NCI-H2227 treated with DMSO at 0.1 percent for 48 hours (cell line): ENCODE data around the gene DISP1.

Source experiments
- DNase-seq: peaks from one replicate; lab custom pipeline; 2025; lab: John Stamatoyannopoulos, UW

Gene DISP1, protein sequence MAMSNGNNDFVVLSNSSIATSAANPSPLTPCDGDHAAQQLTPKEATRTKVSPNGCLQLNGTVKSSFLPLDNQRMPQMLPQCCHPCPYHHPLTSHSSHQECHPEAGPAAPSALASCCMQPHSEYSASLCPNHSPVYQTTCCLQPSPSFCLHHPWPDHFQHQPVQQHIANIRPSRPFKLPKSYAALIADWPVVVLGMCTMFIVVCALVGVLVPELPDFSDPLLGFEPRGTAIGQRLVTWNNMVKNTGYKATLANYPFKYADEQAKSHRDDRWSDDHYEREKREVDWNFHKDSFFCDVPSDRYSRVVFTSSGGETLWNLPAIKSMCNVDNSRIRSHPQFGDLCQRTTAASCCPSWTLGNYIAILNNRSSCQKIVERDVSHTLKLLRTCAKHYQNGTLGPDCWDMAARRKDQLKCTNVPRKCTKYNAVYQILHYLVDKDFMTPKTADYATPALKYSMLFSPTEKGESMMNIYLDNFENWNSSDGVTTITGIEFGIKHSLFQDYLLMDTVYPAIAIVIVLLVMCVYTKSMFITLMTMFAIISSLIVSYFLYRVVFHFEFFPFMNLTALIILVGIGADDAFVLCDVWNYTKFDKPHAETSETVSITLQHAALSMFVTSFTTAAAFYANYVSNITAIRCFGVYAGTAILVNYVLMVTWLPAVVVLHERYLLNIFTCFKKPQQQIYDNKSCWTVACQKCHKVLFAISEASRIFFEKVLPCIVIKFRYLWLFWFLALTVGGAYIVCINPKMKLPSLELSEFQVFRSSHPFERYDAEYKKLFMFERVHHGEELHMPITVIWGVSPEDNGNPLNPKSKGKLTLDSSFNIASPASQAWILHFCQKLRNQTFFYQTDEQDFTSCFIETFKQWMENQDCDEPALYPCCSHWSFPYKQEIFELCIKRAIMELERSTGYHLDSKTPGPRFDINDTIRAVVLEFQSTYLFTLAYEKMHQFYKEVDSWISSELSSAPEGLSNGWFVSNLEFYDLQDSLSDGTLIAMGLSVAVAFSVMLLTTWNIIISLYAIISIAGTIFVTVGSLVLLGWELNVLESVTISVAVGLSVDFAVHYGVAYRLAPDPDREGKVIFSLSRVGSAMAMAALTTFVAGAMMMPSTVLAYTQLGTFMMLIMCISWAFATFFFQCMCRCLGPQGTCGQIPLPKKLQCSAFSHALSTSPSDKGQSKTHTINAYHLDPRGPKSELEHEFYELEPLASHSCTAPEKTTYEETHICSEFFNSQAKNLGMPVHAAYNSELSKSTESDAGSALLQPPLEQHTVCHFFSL (N-terminal part only)

DNA sequence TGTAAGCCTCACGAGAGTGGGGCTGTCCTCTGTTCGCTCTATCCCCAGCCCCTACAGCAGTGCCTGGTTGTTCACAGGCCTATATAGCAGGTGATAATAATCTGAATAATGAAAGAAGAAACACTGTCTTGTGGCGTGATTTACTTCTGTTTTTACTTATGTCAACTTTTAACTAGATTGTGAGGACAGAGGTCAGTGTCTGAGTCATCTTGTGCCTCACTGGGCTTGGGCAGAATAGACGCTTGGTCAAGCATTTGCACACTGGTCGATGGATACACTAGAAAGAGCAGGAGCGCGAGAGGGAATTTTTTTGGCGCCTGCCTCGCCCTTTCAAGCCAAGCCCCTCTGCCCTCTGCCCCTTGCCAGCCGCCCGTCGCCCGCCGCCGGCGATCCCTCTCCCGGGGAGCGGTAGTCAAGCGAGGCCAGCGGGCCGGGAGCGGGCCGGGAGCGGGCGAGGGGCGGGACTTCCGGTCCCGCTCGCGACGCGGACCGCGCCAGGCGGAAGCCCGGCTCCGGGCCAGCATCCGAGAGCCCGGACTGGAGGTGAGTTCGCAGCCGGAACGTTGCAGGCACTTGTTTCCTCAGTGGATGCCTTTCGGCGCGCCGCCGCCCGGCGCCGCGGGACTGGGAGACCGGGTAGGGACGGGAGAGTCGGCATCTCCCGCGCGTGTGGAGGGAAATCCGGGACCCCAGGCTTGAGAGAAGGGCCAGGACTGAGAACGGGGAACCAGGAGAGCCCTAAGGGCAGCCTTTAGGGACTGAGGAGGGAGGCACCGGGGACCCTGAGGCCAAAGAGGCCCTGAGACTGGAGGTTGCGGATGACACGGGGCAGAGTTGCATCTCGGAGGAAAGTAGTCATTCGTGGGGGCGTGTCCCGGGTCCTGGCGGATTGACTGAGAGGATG, at the start of gene DISP1:
Gene DISP1, plus strand, starts transcription at position 504 of the 904 bp plus-strand sequence. CDS start 127,785 bp downstream, outside the sequence.
- DNase-seq: peak; percentile 81

DNA sequence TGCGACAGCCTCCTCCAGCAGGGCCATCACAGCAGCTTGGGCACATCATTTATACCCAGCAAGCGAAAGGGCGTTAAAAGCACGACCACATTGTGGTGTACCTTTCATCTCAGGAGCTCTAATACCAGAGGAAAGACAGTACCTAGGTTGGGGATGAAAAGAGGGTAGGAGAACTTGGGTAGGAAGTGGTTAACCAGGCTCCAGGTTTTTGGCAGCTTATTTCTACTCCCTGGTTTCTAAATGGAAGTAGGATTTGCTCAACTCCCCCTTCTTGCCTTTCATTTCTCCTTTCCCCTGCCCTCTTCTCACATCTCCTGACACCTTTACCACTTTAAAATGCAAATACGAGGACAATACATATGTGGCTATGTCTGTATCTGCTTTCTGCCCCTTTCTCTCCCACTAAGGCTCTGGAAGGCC, 47.7 kb upstream of the DISP1 start:
- DNase-seq: no peak

DNA sequence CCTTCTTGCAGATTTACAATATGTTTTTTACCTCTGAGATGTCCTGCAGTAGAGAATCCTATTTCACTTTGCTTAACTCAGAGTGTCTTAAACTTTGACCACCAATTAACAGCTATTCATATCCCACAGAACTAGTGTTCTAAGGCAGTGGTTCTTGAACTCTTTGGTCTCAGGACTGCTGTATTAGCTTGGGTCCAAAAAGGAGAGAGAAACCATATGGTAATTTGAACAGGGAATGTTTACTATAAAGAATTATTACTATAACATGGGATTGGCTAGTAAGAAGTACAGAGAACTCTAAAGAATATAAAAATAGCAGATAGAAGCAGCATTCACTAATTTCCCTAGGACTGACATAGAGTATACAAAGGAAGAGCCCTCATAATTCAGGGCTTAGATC, 46.2 kb upstream of the DISP1 start:
- no peak for DNase-seq

DNA sequence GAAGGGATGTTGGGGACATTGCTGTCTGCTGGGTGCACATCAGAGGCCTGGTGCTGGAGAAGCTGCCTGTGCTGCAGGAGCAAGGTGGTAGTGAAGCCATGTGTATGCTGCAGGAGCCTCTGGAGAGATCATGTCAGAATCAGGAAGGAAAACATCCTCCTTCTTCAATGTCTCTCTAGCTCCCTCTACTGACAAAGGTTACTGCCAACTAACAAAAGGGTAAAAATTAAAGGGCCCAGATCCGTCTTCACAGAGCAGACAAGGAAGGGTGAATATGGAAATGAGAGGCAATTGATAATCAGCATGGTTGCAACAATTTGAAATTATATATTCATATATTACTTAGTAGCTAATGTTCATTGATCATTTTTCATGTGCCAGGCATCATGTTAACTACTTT, 45.7 kb upstream of the DISP1 start:
- DNase-seq: no peak

DNA sequence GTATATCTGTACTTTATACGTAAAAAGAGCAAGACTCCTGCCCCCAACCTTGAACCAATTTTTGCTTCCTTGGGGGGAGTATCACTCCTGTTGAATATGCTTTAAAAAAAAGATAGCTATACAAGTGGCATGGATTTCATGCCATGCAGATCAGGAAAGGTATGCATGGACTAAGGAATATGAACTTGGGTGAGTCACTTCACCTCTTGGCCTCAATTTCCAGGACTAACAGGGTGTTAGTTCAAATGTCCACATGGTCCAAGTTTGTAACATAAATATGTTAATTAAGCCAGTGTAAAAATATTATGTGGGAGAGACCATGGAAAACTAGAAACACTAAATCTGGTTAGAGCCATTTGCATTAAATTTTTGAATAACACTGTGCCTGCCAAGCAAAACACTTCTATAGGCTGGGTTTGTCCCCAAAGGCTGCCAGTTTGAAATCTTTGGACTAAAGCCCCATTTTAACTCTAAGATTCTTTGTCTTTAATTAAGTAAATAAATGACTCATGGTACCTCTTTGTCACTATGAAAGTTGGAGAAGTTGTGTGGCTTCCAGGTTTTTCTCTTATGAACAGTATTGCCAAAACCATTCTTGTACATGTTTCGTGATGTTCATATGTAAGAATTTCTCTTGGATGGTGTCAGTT, 44.7 kb upstream of the DISP1 start:
- no peak for DNase-seq

DNA sequence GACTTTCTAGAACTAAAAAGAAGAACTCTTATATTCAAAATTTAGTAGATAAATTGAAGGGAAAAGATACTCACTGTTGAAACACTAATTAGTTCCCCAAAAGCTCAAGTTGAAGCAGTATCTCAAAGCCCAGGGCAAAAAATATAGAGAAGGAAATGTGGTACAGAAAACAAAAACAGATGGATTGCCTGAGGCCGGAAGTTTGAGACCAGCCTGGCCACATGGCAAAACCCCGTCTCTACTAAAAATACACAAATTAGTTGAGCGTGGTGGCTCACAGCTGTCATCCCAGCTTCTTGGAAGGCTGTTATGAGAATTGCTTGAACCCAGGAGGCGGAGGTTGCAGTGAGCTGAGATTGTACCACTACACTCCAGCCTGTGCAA, 41.9 kb upstream of the DISP1 start:
- DNase-seq: no peak

DNA sequence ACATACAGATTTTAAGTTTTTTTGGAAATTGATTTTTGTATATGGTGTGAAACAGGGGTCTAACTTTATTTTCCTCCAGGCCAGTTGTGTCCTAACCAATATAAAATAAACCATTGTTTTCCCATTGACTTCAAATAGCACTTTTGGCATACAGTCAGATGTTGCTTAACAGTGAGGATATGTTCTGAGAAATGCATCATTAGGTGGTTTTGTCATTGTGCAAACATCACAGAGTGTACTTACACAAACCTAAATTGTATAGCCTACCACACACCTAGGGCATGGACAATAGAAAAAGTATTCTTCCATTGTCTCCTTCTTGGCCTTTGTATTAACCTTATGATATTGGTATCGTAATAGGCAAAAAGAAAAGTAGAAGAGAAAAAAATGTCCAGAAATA, 37.4 kb upstream of the DISP1 start:
- no peak for DNase-seq

DNA sequence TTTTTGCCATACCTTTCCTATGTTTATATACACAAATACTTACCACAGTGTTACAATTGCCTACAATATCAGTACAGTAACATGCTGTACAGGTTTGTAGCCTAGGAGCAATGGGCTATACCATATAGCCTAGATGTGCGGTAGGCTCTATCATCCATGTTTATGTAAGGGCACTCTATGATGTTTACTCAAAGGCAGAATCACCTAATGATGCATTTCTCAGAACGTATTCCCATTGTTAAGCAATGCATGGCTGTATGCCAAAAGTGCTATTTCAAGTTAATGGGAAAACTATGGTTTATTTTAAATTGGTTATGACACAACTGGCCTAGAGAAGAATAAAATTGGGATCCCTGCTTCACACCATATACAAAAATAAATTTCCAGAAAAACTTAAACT, 36.9 kb upstream of the DISP1 start:
- peak; percentile 28 for DNase-seq

DNA sequence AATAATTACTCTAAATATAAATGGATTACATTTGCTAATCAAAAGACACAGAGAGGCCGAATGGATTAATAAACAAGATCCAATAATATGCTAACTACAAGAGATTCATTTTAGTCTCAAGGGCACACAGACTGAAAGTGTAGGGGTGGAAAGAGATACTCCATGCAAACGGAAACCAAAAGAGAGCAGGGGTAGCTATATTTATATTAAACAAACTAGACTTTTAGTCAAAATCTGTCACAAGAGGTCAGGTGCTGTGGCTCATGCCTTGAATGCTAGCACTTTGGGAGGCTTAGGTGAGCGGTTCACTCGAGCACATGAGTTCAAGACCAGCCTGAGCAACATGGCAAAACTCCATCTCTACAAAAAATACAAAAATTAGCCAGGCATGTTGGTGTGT, 33.6 kb upstream of the DISP1 start:
- DNase-seq: no peak

DNA sequence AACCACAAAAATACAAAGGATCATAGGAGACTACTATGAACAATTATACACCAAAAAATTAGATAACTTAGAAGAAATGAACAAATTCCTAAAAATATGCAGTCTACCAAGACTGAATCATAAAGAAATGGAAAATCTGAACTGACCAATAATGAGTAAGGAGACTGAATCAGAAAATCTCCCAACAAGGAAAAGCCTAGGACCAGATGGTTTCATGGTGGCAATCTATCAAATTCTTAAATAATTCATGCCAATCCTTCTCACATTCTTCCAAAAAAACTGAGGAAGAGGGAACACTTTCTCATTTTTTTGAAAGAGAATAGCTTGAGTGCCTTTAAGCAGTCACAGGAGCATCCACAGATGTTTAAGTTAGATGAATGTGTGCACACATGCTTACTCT, 31.8 kb upstream of the DISP1 start:
- DNase-seq: no peak

DNA sequence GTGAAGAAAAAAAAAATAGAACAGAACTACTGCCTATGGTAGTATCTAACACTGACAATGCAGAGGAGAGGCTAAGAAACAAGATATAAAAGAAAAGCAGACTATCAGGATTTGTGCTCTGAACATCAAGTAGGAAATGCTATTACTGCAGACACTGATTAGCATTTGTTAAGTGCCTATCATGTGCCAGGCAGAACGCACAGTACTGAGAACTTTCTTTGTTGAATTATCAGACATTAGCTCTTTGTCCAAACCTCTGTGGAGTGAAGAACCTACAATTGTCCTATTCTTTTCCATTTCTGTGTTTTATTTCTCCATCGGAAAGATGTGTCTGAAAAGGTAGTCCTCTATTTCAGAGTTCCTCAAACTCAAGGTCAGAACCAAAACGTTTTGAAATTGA, 30.5 kb upstream of the DISP1 start:
- no peak for DNase-seq

DNA sequence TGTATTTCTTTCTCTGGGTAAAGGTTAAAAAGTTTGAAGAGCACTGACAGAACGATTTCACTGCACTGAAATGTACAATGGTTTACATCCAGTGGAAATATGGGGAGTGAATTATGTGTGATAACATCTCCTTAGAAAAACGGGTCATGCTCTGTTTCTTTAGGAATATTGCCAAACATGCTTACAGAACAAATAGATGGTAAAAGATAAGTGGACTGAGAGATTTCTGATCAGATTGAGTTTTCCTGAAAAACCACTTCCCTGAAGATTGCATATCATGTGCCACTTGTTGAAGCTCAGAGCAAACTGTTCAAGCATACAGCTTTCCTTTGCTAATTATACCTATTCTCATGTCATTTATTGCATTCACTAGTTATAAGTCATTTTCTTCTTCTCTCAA, 29.9 kb upstream of the DISP1 start:
- no peak for DNase-seq

DNA sequence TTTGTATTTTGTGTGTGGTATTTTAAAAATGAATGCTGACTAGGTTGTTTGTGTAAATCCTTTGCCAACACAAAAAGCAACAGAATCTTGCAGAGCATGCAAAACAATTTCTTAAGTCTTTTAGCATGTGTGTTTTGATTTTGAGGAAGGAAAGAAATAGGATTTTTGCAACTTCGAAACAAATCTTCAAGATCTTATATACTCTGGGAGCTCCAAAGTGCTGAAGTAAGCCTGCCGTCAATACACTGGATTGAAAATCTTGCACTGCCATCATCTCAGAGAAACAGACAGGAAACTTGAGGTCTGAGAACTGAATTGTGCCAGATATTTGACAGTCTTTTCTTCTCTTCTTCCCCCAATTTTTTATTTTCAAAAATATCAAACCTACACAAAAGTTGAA, 29.3 kb upstream of the DISP1 start:
- no peak for DNase-seq

DNA sequence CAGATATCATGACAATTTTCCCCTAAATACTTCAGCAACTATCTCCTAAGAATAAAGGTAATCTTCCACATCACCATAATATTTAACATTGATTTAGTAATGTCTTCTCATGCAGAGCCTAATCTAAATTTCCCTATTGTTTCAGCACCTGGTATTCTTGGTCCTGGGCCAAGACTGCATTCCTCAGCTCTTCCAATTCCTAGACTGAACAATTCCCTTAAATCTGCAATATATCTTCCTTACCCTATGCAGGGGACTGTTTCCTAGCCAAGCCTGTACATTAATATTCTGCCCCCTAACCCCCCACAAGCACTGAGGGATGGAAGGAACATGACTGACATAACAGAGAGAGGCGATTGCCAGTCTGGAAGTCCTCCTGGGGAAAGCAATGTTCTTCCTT, 28.7 kb upstream of the DISP1 start:
- no peak for DNase-seq

DNA sequence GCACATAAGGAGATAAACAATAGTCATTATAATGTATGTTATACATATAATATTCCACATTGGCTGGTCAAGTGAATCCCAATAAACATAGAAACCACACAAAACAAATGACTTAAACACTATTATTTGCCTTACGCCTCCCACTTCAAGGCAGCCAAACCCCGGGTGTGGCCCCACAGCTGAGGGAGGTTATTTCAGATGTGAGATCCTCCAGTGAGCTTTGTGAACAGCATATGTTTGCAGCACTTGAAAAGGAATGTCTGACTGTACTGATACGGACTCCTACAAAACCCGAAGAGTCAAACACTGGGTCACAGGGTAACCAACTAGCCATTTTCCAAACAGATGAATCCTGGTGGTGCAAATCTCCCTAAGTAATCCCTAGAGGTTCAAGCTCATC, 27.1 kb upstream of the DISP1 start:
- DNase-seq: no peak

DNA sequence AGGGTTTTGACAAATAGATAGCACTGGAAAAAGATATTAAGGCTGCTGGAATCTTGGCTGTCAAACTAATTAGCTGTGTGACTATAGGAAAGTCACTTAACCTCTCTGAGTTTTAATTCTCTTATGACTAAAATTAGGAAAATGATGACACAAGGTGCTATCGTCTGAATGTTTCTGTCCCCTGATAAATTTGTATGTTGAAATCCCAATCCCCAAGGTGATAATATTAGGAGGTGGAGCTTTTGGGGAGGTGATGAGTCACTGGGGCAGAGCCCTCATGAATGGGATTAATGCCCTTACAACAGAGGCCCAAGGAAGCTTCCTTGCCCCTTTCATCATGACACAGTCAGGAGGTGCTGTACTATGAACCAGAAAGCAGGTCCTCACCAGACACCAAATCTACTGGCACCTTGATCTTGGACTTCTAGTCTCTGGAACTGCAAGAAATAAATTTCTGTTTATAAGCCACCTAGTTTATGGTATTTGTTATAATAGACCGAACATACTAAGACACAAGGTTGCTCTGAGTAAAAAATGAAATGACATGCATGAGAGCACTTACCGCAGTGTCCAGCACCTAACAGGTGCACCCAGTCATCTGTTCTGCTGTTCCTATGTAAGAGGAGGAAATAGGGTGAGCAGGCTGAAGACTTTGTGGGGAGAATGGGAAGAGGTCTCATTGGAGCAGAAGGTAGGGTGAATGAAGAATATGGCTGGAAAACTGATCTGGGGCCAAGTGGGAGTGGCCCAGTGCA, 26.3 kb upstream of the DISP1 start:
- no peak for DNase-seq

DNA sequence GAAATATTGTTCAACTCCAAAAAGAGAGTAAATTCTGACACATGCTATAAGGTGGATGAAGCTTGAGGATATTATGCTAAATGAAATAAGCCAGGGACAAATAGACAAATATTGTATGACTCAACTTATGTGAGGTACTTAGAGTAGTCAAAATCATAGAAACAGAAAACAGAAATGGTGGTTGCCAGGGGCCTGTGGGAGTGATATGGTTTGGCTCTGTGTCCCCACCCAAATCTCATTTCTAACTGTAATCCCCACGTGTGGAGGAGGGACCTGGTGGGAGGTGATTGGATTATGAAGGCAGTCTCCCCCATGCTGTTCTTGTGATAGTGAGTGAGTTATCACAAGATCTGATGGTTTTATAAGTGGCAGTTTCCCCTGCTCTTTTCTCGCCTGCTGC, 24.7 kb upstream of the DISP1 start:
- DNase-seq: no peak

DNA sequence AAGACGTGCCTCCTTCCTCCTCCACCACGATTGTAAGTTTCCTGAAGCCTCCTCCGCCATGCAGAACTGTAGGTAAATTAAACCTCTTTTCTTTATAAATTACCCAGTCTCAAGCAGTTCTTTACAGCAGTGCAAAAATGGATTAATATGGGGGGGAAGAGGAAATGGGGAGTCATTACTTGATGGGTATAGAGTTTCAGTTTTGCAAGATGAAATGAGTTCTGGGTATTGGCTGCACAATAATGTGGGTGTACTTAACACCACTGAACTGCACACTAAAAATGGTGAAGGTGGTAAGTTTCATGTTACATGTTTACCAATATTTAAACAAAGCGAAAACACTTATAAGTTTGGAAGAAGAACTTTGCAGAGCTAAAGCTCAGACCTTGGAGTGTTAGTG, 24.3 kb upstream of the DISP1 start:
- DNase-seq: no peak

DNA sequence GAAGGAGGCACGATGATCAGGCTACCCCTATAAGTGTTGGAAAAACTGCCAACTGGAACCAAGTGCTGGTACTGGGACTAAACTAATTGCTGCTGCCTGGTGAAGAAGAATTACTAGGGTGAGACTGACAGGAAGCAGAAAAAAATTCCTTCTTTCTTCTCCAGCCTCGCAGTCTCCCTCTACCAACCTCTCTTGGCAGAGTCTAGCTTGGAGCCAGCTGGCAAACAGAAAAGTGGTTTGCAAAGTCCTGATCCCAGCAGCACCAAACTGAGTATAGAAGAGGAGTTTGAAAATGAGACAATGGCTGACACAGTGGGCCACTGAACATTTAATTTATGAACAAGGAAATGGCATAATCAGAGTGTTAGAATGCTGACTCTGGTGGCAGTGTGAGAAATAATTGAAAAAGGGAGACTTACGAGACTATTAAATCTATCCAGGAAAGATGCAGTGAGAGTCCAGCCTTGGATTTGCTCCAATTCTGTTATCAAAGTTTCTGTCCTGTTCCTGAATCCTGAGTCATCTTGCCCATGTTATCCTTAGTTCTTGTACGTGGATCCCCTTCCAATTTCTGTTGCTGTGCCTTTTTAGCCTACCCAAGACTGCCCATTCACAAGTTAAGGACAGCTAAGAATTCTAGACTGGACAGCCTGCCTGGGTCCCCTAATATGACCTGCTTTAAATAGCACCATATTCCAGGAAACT, 23.7 kb upstream of the DISP1 start:
- no peak for DNase-seq

DNA sequence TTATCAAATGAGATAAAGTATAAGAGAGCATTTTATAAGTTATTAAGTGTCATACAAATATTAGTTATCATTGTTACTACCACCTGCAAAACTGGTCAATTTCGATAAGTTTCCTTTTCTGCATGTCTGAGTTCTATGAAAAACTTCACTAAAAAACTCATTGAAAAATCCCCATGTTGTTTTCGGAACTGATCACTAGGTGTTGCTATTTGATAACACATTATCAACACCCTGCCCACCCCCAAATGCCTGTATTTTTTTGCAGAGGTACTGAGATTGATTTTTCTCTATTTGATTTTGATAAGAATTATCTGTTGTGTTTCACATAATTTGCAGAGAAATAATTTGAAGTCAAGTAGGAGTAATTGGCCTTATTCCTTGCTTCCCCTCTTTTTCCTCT, 22.1 kb upstream of the DISP1 start:
- DNase-seq: peak; percentile 46
